ENCODE measurements around the gene PNMA8C.
"Not testable (repeated sequence)": the region's sequence is repeated elsewhere in the genome, so short reads cannot be mapped to it uniquely, and the experiment has no call there.

GRCh38 chr19:46435689-46436088, 7.0 kb upstream of the PNMA8C start:
- TF ChIP-seq, protein P1, sequence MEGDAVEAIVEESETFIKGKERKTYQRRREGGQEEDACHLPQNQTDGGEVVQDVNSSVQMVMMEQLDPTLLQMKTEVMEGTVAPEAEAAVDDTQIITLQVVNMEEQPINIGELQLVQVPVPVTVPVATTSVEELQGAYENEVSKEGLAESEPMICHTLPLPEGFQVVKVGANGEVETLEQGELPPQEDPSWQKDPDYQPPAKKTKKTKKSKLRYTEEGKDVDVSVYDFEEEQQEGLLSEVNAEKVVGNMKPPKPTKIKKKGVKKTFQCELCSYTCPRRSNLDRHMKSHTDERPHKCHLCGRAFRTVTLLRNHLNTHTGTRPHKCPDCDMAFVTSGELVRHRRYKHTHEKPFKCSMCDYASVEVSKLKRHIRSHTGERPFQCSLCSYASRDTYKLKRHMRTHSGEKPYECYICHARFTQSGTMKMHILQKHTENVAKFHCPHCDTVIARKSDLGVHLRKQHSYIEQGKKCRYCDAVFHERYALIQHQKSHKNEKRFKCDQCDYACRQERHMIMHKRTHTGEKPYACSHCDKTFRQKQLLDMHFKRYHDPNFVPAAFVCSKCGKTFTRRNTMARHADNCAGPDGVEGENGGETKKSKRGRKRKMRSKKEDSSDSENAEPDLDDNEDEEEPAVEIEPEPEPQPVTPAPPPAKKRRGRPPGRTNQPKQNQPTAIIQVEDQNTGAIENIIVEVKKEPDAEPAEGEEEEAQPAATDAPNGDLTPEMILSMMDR (conservative IDR thresholded peaks at IDR 0.05; ENCODE audit: low read depth in 2 of 2): not testable (repeated sequence)
- TF ChIP-seq POLR2AphosphoS5 (IDR thresholded peaks at IDR 0.05; ENCODE audit: low read depth); NANOG (IDR thresholded peaks at IDR 0.05; ENCODE audit: borderline replicate concordance); EZH2 (IDR thresholded peaks at IDR 0.05; ENCODE audit: low read depth, unreplicated experiment); CREB1 (CRISPR knock-in tag; IDR thresholded peaks at IDR 0.05; ENCODE audit: low read depth); EZH2phosphoT487 (IDR thresholded peaks at IDR 0.05; ENCODE audit: unreplicated experiment); ZNF114 (CRISPR knock-in tag; IDR thresholded peaks at IDR 0.05); ZNF331 (CRISPR knock-in tag; IDR thresholded peaks at IDR 0.05; ENCODE audit: low read depth); STAT1 (IDR thresholded peaks at IDR 0.05; ENCODE audit: unreplicated experiment): not testable (repeated sequence)
- TF ChIP-seq, protein P2, sequence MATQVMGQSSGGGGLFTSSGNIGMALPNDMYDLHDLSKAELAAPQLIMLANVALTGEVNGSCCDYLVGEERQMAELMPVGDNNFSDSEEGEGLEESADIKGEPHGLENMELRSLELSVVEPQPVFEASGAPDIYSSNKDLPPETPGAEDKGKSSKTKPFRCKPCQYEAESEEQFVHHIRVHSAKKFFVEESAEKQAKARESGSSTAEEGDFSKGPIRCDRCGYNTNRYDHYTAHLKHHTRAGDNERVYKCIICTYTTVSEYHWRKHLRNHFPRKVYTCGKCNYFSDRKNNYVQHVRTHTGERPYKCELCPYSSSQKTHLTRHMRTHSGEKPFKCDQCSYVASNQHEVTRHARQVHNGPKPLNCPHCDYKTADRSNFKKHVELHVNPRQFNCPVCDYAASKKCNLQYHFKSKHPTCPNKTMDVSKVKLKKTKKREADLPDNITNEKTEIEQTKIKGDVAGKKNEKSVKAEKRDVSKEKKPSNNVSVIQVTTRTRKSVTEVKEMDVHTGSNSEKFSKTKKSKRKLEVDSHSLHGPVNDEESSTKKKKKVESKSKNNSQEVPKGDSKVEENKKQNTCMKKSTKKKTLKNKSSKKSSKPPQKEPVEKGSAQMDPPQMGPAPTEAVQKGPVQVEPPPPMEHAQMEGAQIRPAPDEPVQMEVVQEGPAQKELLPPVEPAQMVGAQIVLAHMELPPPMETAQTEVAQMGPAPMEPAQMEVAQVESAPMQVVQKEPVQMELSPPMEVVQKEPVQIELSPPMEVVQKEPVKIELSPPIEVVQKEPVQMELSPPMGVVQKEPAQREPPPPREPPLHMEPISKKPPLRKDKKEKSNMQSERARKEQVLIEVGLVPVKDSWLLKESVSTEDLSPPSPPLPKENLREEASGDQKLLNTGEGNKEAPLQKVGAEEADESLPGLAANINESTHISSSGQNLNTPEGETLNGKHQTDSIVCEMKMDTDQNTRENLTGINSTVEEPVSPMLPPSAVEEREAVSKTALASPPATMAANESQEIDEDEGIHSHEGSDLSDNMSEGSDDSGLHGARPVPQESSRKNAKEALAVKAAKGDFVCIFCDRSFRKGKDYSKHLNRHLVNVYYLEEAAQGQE (IDR thresholded peaks at IDR 0.05; ENCODE audit: unreplicated experiment): not testable (repeated sequence)
